Activated CD8-positive, alpha-beta T cell treated with anti-CD3 and anti-CD28 coated beads, Interleukin-2, amount 10 ng/mL, durations not matched to agents 7 days and 5 days (primary cell): Measurements from ENCODE around the gene FRMD3. TPM values are rescaled to one million over a fixed set of nuclear protein-coding genes. Genes with fewer than 3 reads are reported as not detected.

ENCODE experiments used
- ATAC-seq: fragments of 150-1000 bp; cut with Tn5 transposase; one replicate; pipeline ENCODE4 v1.10.0; 2021; ENCODE audit warnings: moderate library complexity
- CTCF ChIA-PET: fragments of 350-600 bp; sonication (Branson Sonifier 250); formaldehyde crosslinking; loops from one replicate; lab custom pipeline; 2021; ENCODE audit warnings: antibody characterized with exemption; lab: Charles Lee
- POLR2A ChIA-PET: fragments of 350-600 bp; sonication (Branson Sonifier 250); formaldehyde crosslinking; loops from one replicate; lab custom pipeline; 2021; ENCODE audit warnings: antibody characterized with exemption; lab: Charles Lee
- DNase-seq: peaks from one replicate; pipeline ENCODE4 v3.0.0-alpha.2; 2020
- H3K27ac Mint-ChIP-seq: one replicate; pipeline ENCODE4 v1.8.0; 2021; ENCODE audit warnings: mild to moderate bottlenecking, mixed read lengths
- H3K27me3 Mint-ChIP-seq: one replicate; pipeline ENCODE4 v1.8.0; 2021; ENCODE audit warnings: low read depth, mixed read lengths
- H3K36me3 Mint-ChIP-seq: one replicate; pipeline ENCODE4 v1.8.0; 2021; ENCODE audit warnings: low read depth, mixed read lengths
- H3K4me1 Mint-ChIP-seq: one replicate; pipeline ENCODE4 v1.8.0; 2021; ENCODE audit warnings: low read depth, mixed read lengths
- H3K4me3 Mint-ChIP-seq: one replicate; pipeline ENCODE4 v1.8.0; 2021; ENCODE audit warnings: mild to moderate bottlenecking, mixed read lengths
- H3K9me3 Mint-ChIP-seq: one replicate; pipeline ENCODE4 v1.8.0; 2022; ENCODE audit warnings: mixed read lengths; ENCODE audit not compliant: insufficient read depth
- total RNA-seq, 2 experiments: library from RNA; stranded (reverse); gene quantifications; one replicate each; pipeline ENCODE4 v1.2.3, GENCODE V29; 2021

FRMD3 gene
- total RNA-seq, 2 experiments from 2014 or later = 0.31 to 0.74 TPM

DNA sequence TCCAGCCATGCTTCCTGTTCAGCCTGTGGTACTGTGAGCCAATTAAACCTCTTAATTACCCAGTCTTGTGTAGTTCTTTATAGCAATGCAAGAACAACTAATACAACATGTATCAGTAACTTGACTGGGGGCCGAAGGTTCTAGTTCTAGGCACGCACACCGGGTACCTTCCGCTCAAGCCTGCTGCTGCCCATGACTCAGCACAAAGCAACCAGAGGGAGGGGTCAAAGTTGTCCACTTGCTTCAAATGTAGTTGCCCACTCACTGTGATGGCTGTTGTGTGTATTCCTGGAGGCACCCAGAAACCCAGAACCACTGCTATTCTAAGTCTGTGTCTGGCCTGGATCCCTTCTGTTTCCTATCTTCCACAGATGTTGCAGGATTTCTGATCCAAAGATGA, 222.6 kb downstream of the FRMD3 start:
- H3K4me3 Mint-ChIP-seq = no peak overlapping the region
- POLR2A ChIA-PET = no interaction called here
- no peak overlapping the region for H3K27ac Mint-ChIP-seq
- H3K27me3 Mint-ChIP-seq = peaks cover 1% of the 10 kb centered on the region
- H3K9me3 Mint-ChIP-seq = no peaks in the 10 kb centered on the region
- no peak for DNase-seq
- CTCF ChIA-PET = no interaction called here
- no peaks in the 10 kb centered on the region for H3K36me3 Mint-ChIP-seq
- no peak for ATAC-seq
- H3K4me1 Mint-ChIP-seq = no peaks in the 10 kb centered on the region

DNA sequence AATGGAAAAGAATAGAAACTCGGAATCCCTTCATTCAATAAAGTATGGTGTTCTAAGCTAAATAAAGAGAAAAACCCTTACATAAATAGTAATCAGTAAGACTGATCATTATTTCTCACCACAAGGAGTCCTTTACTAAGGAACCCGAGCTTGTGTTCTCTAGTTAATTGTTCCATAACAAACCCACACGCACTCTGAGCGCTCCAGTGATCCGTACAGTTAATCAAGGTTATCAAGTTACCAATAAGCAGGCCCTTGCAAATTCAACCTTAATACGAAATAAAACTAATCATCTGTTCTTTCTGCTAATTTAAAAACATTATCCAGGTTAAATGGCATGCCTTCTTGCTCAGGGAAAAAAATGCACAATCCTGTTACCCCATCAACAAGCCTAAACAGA, 224.4 kb downstream of the FRMD3 start:
- Mint-ChIP-seq H3K9me3 (no peaks in the 10 kb centered on the region), H3K4me1 (no peaks in the 10 kb centered on the region), H3K27me3 (no peaks in the 10 kb centered on the region), H3K4me3 (no peak overlapping the region), H3K36me3 (no peaks in the 10 kb centered on the region), H3K27ac (no peak overlapping the region)
- no peak for DNase-seq
- ChIA-PET CTCF (interaction anchor here (0.9 kb wide), 1 partner anchor 20 kb away, joined by 3 read pairs; no protein-coding TSS in a partner anchor), POLR2A (no interaction called here)
- no peak for ATAC-seq

DNA sequence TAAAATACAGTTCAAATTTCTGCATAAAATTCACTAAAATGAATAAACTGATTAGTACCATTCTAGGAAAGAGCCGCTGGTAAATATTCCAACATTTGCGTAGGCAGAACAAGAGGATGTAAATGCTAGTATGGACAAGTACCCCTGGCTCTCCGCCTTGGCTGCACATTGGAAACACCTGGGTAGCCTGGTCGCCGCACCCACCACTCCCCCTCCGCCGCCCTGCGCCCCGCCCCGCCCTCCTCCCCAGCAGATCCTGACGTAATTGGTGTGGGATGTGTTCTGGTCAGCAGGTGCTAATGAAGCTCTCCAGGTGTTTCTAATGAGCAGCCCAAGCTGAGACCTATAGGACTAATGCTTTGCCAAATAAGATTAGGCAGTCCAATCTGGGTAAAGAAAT, 225.7 kb downstream of the FRMD3 start:
- no peaks in the 10 kb centered on the region for H3K36me3 Mint-ChIP-seq
- ATAC-seq = no peak
- DNase-seq = no peak
- H3K4me3 Mint-ChIP-seq = no peak overlapping the region
- no peaks in the 10 kb centered on the region for H3K4me1 Mint-ChIP-seq
- no peaks in the 10 kb centered on the region for H3K9me3 Mint-ChIP-seq
- CTCF ChIA-PET = no interaction called here
- H3K27me3 Mint-ChIP-seq = no peaks in the 10 kb centered on the region
- POLR2A ChIA-PET = no interaction called here
- no peak overlapping the region for H3K27ac Mint-ChIP-seq

DNA sequence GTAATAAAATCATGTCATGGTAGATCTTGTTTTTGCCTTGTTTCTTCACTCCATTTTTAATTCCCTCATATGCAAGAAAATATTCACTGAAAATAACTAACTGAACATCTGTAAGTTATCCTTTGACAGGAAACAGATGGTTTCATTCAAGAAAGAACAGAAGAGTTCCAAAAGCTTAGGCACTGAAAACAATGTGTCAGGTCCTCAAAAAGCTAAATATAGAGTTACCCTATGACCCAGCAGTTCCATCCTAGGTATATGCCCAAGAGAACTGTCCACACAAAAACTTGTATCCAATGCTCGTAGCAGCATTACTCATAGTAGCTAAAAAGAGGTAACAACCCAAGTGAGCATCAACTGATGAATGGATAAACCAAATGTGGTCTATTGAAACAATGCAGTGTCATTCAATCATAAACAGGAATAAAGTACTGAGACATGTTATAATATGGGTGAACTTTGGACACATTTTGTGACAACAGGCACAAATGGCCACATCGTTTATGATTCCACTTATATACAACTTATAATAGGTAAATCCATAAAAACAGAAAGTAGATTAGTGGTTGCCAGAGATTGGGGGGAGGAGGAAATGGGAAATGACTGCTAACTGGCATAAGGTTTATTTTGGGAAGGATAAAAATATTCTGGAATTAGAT, 231.0 kb downstream of the FRMD3 start:
- H3K36me3 Mint-ChIP-seq = no peaks in the 10 kb centered on the region
- no peak for DNase-seq
- no peaks in the 10 kb centered on the region for H3K4me1 Mint-ChIP-seq
- CTCF ChIA-PET = no interaction called here
- no peak overlapping the region for H3K4me3 Mint-ChIP-seq
- no peak overlapping the region for H3K27ac Mint-ChIP-seq
- POLR2A ChIA-PET = no interaction called here
- no peaks in the 10 kb centered on the region for H3K27me3 Mint-ChIP-seq
- no peak for ATAC-seq
- H3K9me3 Mint-ChIP-seq = no peaks in the 10 kb centered on the region

DNA sequence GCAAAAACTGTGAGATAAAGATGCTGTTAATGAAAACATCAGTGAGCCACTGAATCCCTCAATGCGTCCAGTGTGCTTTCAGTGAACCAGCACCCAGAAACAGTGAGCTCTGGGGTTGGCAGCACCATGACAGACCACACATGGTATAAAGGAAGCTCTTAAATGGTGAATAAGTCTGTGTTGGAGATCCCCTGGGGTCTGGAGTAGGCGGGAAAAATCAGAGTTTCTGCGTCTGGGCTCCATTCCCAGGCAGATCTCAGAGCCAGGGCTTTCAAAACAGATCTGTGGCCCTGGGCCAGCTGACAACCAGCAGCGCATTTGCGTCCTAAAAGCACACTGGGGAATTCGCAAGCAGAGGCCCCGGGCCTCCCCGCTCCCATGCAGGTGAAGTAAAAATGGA, 233.5 kb downstream of the FRMD3 start:
- ChIA-PET CTCF (interaction anchor here (1.4 kb wide), 1 partner anchor 27 kb away, joined by 3 read pairs; no protein-coding TSS in a partner anchor), POLR2A (no interaction called here)
- Mint-ChIP-seq H3K36me3 (no peaks in the 10 kb centered on the region), H3K4me1 (no peaks in the 10 kb centered on the region), H3K4me3 (no peak overlapping the region), H3K27ac (no peak overlapping the region), H3K27me3 (no peaks in the 10 kb centered on the region), H3K9me3 (no peaks in the 10 kb centered on the region)
- ATAC-seq (no peak), DNase-seq (no peak)

DNA sequence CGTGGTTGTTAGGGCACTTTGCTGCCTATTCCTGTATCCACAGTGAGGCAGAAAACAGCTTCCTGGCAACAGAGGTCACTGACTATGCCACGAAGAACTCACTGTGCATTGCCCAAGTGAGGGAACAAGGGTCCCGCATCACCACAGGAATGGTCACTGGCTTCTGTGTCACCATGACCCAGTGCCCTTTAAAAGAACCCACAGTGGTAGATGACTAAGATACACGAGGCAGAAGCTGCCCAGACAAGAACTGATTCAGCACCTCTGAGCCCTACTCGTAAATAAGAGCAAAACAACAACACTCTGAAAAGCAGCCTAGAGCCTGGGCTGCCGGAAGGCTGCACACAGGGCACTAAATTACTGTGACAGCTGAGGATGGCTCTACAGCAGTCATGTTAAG, 238.6 kb downstream of the FRMD3 start:
- Mint-ChIP-seq H3K4me3 (no peak overlapping the region), H3K4me1 (no peaks in the 10 kb centered on the region), H3K27ac (no peak overlapping the region), H3K36me3 (no peaks in the 10 kb centered on the region), H3K9me3 (no peaks in the 10 kb centered on the region), H3K27me3 (no peaks in the 10 kb centered on the region)
- ATAC-seq = no peak
- POLR2A ChIA-PET = no interaction called here
- no peak for DNase-seq
- CTCF ChIA-PET = no interaction called here

DNA sequence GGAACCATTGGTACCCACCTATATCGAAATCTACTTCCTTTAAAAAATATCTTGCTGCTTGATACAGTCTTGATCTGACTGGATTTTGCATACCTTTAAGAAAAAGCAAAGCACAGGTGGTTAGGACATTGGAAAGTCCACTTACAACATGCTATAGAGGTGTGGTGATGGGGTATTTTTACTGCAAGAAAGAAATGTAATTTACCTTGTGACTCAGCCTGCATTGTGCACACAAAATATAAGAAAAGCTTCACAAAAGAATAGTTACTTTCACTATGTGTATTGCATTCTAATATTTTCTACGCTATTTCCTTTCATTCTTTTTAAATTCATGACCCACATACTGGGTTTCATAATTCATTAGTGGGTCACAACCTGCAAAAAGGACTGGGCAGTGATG, 239.1 kb downstream of the FRMD3 start:
- Mint-ChIP-seq H3K9me3 (no peaks in the 10 kb centered on the region), H3K27ac (no peak overlapping the region), H3K4me1 (no peaks in the 10 kb centered on the region), H3K4me3 (no peak overlapping the region), H3K27me3 (no peaks in the 10 kb centered on the region), H3K36me3 (no peaks in the 10 kb centered on the region)
- ATAC-seq (no peak), DNase-seq (no peak)
- CTCF ChIA-PET = no interaction called here
- POLR2A ChIA-PET = no interaction called here

DNA sequence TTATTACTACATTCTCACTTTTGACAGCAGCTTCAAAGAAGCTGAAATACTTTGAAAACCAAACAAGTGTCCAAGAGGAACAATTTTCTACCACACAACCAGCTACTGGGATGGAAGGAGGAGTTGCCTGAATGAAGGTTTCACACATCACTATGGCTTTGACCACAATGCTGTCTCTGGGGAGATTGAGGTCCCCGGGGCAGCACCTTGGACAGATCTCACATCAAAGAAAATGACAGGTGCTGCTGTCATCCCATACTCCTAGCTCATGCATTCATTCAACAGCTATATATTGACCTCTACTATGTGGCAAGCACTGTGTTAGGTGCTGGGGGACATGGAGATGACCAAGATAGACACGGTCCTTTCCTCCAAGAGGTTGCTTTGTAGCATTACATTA, 242.1 kb downstream of the FRMD3 start:
- Mint-ChIP-seq H3K27me3 (no peaks in the 10 kb centered on the region), H3K9me3 (no peaks in the 10 kb centered on the region), H3K36me3 (no peaks in the 10 kb centered on the region), H3K4me1 (no peaks in the 10 kb centered on the region), H3K27ac (no peak overlapping the region), H3K4me3 (no peak overlapping the region)
- POLR2A ChIA-PET = no interaction called here
- CTCF ChIA-PET = no interaction called here
- peak; percentile 26 for DNase-seq
- no peak for ATAC-seq

DNA sequence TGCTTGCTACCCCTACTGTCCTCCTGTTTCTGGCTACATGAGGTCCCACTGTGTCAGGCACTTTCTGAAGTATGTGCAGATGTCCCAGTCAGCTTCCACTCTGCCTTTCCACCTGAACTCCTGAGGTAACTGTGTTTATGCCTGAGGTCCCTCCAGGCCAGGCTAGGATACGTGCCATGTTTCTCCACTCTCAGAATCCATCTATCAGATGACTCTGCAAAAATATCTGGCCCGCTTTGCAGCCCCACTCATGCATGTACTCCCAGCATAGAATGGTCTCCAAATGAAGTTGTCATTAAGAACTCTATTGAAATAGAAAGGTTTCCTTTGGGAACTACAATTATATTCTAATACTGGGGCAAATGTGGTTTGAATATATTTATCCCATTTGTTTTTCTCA, 243.4 kb downstream of the FRMD3 start:
- no peak overlapping the region for H3K4me3 Mint-ChIP-seq
- ChIA-PET POLR2A (no interaction called here), CTCF (no interaction called here)
- ATAC-seq (no peak), DNase-seq (no peak)
- H3K9me3 Mint-ChIP-seq = no peaks in the 10 kb centered on the region
- H3K27me3 Mint-ChIP-seq = no peaks in the 10 kb centered on the region
- H3K27ac Mint-ChIP-seq = no peak overlapping the region
- H3K4me1 Mint-ChIP-seq = no peaks in the 10 kb centered on the region
- no peaks in the 10 kb centered on the region for H3K36me3 Mint-ChIP-seq

DNA sequence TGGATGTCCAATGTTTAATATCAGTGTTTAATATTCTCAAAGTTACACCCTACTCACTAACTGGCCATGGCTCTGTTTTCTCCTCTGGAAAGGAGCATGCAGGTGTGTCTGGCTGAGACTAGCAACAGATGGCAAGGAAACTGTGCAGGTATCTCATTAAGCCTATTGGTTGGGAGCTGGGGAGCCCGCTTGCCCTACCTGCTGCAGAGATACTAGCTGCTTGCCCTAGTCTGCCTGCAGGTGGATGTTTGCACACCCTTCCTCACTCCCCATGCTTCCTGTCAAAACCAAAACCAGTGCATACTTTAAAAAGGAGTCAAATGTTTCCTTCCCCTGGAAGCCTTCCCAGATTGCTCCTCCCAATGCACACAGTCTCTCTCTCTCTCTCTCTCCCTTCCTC, 247.0 kb downstream of the FRMD3 start:
- ChIA-PET POLR2A (no interaction called here), CTCF (no interaction called here)
- no peaks in the 10 kb centered on the region for H3K4me1 Mint-ChIP-seq
- no peaks in the 10 kb centered on the region for H3K36me3 Mint-ChIP-seq
- no peak overlapping the region for H3K4me3 Mint-ChIP-seq
- no peaks in the 10 kb centered on the region for H3K27me3 Mint-ChIP-seq
- DNase-seq = no peak
- no peaks in the 10 kb centered on the region for H3K9me3 Mint-ChIP-seq
- H3K27ac Mint-ChIP-seq = no peak overlapping the region
- no peak for ATAC-seq

DNA sequence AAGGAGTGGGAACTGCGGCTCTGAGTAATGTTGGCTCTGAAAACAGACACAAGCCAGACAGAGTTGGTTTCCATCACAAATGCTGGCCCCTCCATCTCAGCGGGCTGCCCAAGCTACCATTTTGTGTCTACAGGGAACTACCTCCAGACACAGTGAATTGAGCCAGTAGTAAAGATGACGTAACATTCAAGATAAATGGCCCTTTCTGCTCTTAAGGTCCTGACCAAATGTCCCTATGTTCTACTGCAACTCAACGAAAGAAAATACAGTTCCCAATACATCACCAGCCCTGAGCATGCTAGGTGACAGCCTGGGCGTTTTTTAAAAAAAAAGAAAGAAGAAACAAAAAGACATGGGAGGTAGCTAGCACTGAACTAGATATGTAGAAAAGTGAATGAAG, 247.5 kb downstream of the FRMD3 start:
- H3K27ac Mint-ChIP-seq = no peak overlapping the region

DNA sequence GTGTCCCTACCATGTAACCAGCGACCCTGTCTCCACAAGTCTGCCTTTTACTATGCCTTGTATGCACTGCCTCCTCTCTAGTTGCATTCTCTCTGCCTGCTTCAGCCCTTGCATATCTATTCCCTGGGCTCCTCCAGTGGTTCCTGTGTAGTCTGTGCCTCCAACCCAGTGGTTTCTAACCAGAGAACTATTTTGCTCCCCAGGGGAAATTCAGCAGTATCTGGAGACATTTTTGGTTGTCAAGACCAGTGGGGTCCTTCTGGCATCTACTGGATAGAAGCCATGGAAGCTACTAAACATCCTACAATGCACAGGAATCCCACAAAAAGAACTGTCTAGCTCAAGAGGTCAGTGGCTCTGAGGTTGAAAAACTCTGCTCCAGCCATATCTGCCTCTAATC, 251.2 kb downstream of the FRMD3 start:
- Mint-ChIP-seq H3K4me1 (no peaks in the 10 kb centered on the region), H3K36me3 (no peaks in the 10 kb centered on the region), H3K27me3 (no peaks in the 10 kb centered on the region), H3K4me3 (no peak overlapping the region), H3K9me3 (no peaks in the 10 kb centered on the region), H3K27ac (no peak overlapping the region)
- DNase-seq = no peak
- ChIA-PET POLR2A (no interaction called here), CTCF (no interaction called here)
- ATAC-seq = no peak

More for the DNA sequence above, 247.5 kb downstream of the FRMD3 start:
- no peaks in the 10 kb centered on the region for H3K27me3 Mint-ChIP-seq
- H3K36me3 Mint-ChIP-seq = no peaks in the 10 kb centered on the region
- no peaks in the 10 kb centered on the region for H3K9me3 Mint-ChIP-seq
- H3K4me3 Mint-ChIP-seq = no peak overlapping the region
- ATAC-seq (no peak), DNase-seq (no peak)
- CTCF ChIA-PET = no interaction called here
- POLR2A ChIA-PET = no interaction called here
- H3K4me1 Mint-ChIP-seq = no peaks in the 10 kb centered on the region
